HEK293T (cell line): ENCODE data around the gene IL1RAPL1.

ENCODE experiments used
- CTCF ChIA-PET: fragments of 350-600 bp; formaldehyde crosslinking; extraction: SDS; loops from one replicate; lab custom pipeline; 2021; ENCODE audit warnings: antibody characterized with exemption, inconsistent platforms; lab: Yijun Ruan, JAX
- POLR2A ChIA-PET: fragments of 350-600 bp; formaldehyde crosslinking; extraction: SDS; loops from one replicate; lab custom pipeline; 2020; ENCODE audit warnings: antibody characterized with exemption, inconsistent platforms; lab: Yijun Ruan, JAX
- DNase-seq: peaks from one replicate; pipeline ENCODE4 v3.0.0; 2012; ENCODE audit warnings: mixed read lengths; ENCODE audit errors: extremely low spot score
- ARNT ChIP-seq: fragments of 450-650 bp; IDR thresholded peaks from 2 replicates; pipeline ENCODE4 v1.6.1; 2017; ENCODE audit warnings: mild to moderate bottlenecking
- BHLHE40 ChIP-seq: fragments of 450-650 bp; IDR thresholded peaks from 2 replicates; pipeline ENCODE4 v1.6.1; 2016; ENCODE audit warnings: mild to moderate bottlenecking, moderate library complexity, borderline replicate concordance
- CTBP1 ChIP-seq: fragments of 450-650 bp; IDR thresholded peaks from 2 replicates; pipeline ENCODE4 v1.6.1; 2016; ENCODE audit warnings: borderline replicate concordance
- ELF4 ChIP-seq: fragments of 450-650 bp; IDR thresholded peaks from 2 replicates; pipeline ENCODE4 v1.6.1; 2017; ENCODE audit warnings: antibody characterized with exemption
- FOXA1 ChIP-seq: fragments of 450-650 bp; IDR thresholded peaks from 2 replicates; pipeline ENCODE4 v1.6.1; 2016; ENCODE audit warnings: mild to moderate bottlenecking
- FOXK2 ChIP-seq: fragments of 450-650 bp; IDR thresholded peaks from 2 replicates; pipeline ENCODE4 v1.6.1; 2016; ENCODE audit warnings: mild to moderate bottlenecking
- FOXM1 ChIP-seq: fragments of 450-650 bp; IDR thresholded peaks from 2 replicates; pipeline ENCODE4 v1.6.1; 2017; ENCODE audit warnings: mild to moderate bottlenecking, borderline replicate concordance
- HDGF ChIP-seq: fragments of 450-650 bp; IDR thresholded peaks from 2 replicates; pipeline ENCODE4 v1.6.1; 2017; ENCODE audit warnings: antibody characterized with exemption, borderline replicate concordance
- L3MBTL2 ChIP-seq: fragments of 450-650 bp; conservative IDR thresholded peaks from 2 replicates; pipeline ENCODE4 v1.6.1; 2016; ENCODE audit warnings: mild to moderate bottlenecking
- LEF1 ChIP-seq: fragments of 450-650 bp; IDR thresholded peaks from 2 replicates; pipeline ENCODE4 v1.6.1; 2017; ENCODE audit warnings: mild to moderate bottlenecking, borderline replicate concordance
- NFRKB ChIP-seq: fragments of 450-650 bp; IDR thresholded peaks from 2 replicates; pipeline ENCODE4 v1.6.1; 2016; ENCODE audit warnings: mild to moderate bottlenecking, moderate library complexity
- PKNOX1 ChIP-seq: fragments of 450-650 bp; IDR thresholded peaks from 2 replicates; pipeline ENCODE4 v1.6.1; 2016
- SP1 ChIP-seq: fragments of 450-650 bp; IDR thresholded peaks from 2 replicates; pipeline ENCODE4 v1.6.1; 2017
- SUZ12 ChIP-seq: fragments of 450-650 bp; IDR thresholded peaks from 2 replicates; pipeline ENCODE4 v1.6.1; 2016; ENCODE audit warnings: mild to moderate bottlenecking
- TARDBP ChIP-seq: fragments of 450-650 bp; IDR thresholded peaks from 2 replicates; pipeline ENCODE4 v1.6.1; 2016
- ZNF384 ChIP-seq: fragments of 450-650 bp; IDR thresholded peaks from 2 replicates; pipeline ENCODE4 v1.6.1; 2016

Gene IL1RAPL1

GRCh38 chrX:28590396-28590795 lies 3.1 kb downstream of the IL1RAPL1 start:
- DNase-seq: no peak
- ChIA-PET CTCF (no interaction called here), POLR2A (no interaction called here)
- TF ChIP-seq L3MBTL2 (no peak), BHLHE40 (no peak), NFRKB (no peak), PKNOX1 (no peak), FOXA1 (no peak), SUZ12 (no peak), ARNT (no peak), CTBP1 (no peak), ELF4 (no peak), LEF1 (no peak), HDGF (no peak)

- DNase-seq: no peak
- TF ChIP-seq NFRKB (no peak), LEF1 (no peak), FOXK2 (no peak), ARNT (no peak), L3MBTL2 (no peak), PKNOX1 (no peak), ELF4 (no peak), BHLHE40 (no peak), FOXA1 (no peak), HDGF (no peak), SP1 (no peak), TARDBP (no peak), ZNF384 (no peak), FOXM1 (no peak), SUZ12 (no peak), CTBP1 (no peak)
- ChIA-PET CTCF (no interaction called here), POLR2A (no interaction called here)
Measured at GRCh38 chrX:28591542-28591941, 4.3 kb downstream of the IL1RAPL1 start.

GRCh38 chrX:28595346-28595745 lies 8.1 kb downstream of the IL1RAPL1 start:
- POLR2A ChIA-PET: no interaction called here
- TF ChIP-seq FOXK2 (no peak), ELF4 (no peak), FOXM1 (no peak), SUZ12 (no peak), LEF1 (no peak), BHLHE40 (no peak), SP1 (no peak), FOXA1 (no peak), PKNOX1 (no peak), L3MBTL2 (no peak), ARNT (no peak), NFRKB (no peak), CTBP1 (no peak), ZNF384 (no peak)
- CTCF ChIA-PET: no interaction called here
- DNase-seq: no peak

GRCh38 chrX:28599957-28600356 lies 12.7 kb downstream of the IL1RAPL1 start:
- POLR2A ChIA-PET: no interaction called here

GRCh38 chrX:28609003-28609402 lies 21.8 kb downstream of the IL1RAPL1 start:
- CTCF ChIA-PET: no interaction called here
- TF ChIP-seq SP1 (no peak), ZNF384 (no peak), ELF4 (no peak), ARNT (no peak), FOXM1 (no peak), CTBP1 (no peak), SUZ12 (no peak), L3MBTL2 (no peak), HDGF (no peak), FOXA1 (no peak), TARDBP (no peak), BHLHE40 (no peak), LEF1 (no peak), FOXK2 (no peak), NFRKB (no peak), PKNOX1 (no peak)
- POLR2A ChIA-PET: no interaction called here
- DNase-seq: no peak

More at GRCh38 chrX:28599957-28600356, 12.7 kb downstream of the IL1RAPL1 start:
- CTCF ChIA-PET: no interaction called here
- TF ChIP-seq TARDBP: no peak
- no peak for TF ChIP-seq SUZ12
- no peak for TF ChIP-seq FOXA1
- TF ChIP-seq HDGF: no peak
- TF ChIP-seq FOXK2: no peak
- no peak for TF ChIP-seq LEF1
- no peak for TF ChIP-seq CTBP1
- no peak for TF ChIP-seq NFRKB
- no peak for TF ChIP-seq ZNF384
- DNase-seq: no peak

GRCh38 chrX:28609917-28610613 lies 22.8 kb downstream of the IL1RAPL1 start:
- POLR2A ChIA-PET: no interaction called here

More at GRCh38 chrX:28609917-28610613, 22.8 kb downstream of the IL1RAPL1 start:
- CTCF ChIA-PET: no interaction called here
- TF ChIP-seq FOXM1 (no peak), FOXA1 (no peak), TARDBP (no peak), SP1 (no peak), BHLHE40 (no peak), ELF4 (no peak), HDGF (no peak), CTBP1 (no peak), ARNT (no peak), NFRKB (no peak), L3MBTL2 (no peak), PKNOX1 (no peak), FOXK2 (no peak), SUZ12 (no peak), ZNF384 (no peak), LEF1 (no peak)
- DNase-seq: no peak
